ENCODE results near the gene ROCK1. TPM values are rescaled to one million over a fixed set of nuclear protein-coding genes. Genes with fewer than 3 reads are reported as not detected.

Gene ROCK1
- total RNA-seq, 1 experiment from 2014 or later = 13.8 TPM

DNA sequence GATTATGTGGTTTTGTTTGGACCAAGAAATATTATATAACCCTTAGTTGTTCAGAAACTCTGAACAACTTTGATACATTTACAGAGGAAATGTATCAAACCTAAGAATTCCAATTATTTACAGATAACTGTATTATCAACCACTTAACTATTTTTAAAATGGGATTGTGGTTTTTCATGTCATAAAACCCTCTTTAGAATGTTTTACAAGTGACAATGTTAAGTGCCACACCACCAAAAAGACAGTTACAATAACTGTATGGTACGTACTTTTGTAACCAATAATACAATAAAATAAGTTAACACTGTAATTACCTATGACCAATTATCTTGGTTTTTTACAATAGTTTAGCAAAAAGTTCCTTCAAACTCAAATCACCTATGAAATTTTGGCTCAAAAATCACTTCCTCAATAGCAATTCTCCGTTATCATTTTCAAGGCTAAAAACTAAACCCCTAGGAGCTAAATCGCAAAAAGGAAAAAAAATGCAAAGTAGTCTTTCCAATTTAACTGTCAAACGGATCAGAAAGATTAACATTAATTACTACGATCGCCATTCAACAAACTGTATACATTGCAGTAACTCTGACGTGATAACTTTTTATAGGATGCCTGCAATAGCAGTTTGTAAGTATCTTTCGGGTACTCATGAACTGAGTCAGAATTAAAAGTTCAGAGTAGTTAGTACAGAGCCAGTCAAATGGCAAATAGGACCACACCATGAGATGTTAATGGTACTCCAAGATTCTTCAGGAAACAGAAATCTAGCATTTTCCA lies 1.5 kb downstream of the ROCK1 start:
- DNase-seq (ENCODE audit: low read depth) = no peak

DNA sequence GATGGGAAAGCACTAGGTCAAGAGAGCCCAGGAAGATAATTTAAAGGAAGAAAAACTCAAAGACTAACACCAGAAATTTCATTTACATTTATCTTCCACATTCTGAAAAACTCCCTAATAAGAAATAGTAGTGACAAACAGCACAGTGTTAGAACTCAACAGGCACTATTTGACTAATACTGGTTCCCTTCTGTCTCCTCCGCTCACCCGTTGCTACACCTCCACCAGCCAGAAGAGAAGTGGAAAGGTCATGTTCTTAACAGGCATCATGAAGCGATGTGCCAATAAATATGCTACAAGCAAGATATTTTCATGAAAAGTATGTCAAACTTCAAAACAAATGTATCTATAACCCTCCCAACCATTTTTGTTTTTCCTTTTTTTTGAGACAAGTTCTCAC lies 5.7 kb downstream of the ROCK1 start:
- no peak for DNase-seq (ENCODE audit: low read depth)

DNA sequence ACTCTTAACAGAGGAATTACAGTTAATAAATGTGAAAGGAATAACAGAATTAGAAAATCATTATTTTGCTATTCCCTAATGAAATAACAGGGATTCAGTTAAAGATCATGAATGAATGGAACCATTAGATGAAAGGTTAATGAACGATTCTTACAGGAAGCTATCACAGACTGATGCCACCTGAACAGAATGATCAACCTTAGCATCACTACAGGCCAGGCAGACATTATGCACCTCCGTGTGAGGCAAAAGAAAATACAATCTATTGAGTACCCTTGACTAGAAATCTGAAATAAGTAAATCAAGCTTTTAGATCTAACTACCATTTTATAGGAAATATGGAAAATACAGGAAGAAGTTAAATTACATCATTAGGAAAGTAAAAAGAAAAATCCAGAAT lies 10.4 kb downstream of the ROCK1 start:
- no peak for DNase-seq (ENCODE audit: low read depth)

- no peak for DNase-seq (ENCODE audit: low read depth)
Observed at GRCh38 chr18:21100678-21101077, 10.9 kb downstream of the ROCK1 start.

- DNase-seq (ENCODE audit: low read depth) = no peak
Observed at GRCh38 chr18:21100146-21100545, 11.5 kb downstream of the ROCK1 start.

- no peak for DNase-seq (ENCODE audit: low read depth)
Observed at GRCh38 chr18:21099442-21099841, 12.2 kb downstream of the ROCK1 start.

GRCh38 chr18:21096760-21097159 lies 14.9 kb downstream of the ROCK1 start:
- no peak for DNase-seq (ENCODE audit: low read depth)

DNA sequence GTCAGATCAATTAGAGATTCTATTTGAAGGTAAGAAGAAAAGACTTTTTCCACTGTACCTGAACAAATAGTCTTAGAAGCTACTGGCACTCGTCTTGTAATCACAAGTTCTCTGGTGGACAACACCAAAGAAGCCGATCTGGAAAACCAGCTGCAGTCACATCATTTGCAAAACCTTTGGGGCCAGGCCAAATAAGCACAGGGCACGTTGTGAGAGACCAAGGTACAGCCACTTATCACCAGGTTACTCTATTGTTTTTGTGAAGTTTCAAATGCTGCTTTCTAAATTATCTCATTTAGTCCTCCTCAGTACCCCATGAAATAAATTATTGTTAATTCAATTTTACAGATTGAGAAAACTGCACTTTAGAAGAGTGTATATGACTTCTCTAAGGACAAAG lies 18.5 kb downstream of the ROCK1 start:
- no peak for DNase-seq (ENCODE audit: low read depth)

- DNase-seq (ENCODE audit: low read depth) = no peak
Observed at GRCh38 chr18:21090680-21091079, 20.9 kb downstream of the ROCK1 start.

DNA sequence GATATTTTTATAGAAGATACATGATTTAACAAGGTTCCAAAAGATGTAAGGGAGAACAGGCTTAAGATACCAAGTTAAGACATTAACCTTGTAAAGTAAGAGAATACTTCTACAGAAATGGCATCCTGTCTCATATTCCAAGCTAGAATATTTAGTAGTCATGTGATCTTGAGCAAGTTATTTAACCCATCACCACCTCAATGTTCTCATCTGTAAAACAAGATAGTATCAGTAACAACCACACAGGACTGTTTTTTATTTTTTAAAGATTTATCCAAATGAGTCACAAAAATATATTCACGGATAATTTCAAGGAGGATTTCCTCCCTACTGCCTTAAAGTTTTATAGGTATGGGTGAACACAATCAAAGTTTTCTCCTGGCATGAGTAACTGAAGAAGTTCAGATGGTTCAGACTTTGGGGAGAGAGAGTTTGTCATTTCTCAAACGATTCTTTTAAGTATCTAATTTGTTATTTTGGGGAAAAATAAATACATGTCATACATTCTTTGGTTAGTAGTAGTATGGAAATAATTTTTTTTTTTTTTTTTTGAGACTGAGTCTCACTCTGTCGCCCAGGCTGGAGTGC lies 25.9 kb downstream of the ROCK1 start:
- DNase-seq (ENCODE audit: low read depth) = no peak

- no peak for DNase-seq (ENCODE audit: low read depth)
Observed at GRCh38 chr18:21084511-21085078, 27.0 kb downstream of the ROCK1 start.

- no peak for DNase-seq (ENCODE audit: low read depth)
Observed at GRCh38 chr18:21083017-21083416, 28.6 kb downstream of the ROCK1 start.

- no peak for DNase-seq (ENCODE audit: low read depth)
Observed at GRCh38 chr18:21081426-21081825, 30.2 kb downstream of the ROCK1 start.

GRCh38 chr18:21080576-21080975 lies 31.0 kb downstream of the ROCK1 start:
- DNase-seq (ENCODE audit: low read depth) = no peak

GRCh38 chr18:21074336-21075323 lies 37.0 kb downstream of the ROCK1 start:
- no peak for DNase-seq (ENCODE audit: low read depth)

DNA sequence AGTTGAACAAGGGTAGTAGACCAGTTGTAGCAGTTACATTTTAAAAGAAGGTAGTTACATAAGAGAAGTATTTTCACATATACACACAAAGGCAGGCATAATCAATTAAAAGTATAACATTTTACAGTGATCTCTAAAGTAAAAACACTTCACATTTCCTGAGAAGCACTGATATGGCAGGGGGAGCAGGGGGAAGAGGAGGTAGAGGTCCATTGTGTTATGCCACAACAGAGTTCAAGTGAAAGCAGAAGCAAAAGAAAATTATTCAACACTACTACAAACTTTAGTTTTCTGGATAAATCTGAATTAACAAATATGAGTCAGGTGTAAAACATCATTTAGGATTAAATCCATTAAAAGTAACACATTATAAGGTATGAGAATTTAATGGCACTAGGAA lies 38.4 kb downstream of the ROCK1 start:
- no peak for DNase-seq (ENCODE audit: low read depth)

- DNase-seq (ENCODE audit: low read depth) = no peak
Observed at GRCh38 chr18:21071071-21071470, 40.5 kb downstream of the ROCK1 start.

DNA sequence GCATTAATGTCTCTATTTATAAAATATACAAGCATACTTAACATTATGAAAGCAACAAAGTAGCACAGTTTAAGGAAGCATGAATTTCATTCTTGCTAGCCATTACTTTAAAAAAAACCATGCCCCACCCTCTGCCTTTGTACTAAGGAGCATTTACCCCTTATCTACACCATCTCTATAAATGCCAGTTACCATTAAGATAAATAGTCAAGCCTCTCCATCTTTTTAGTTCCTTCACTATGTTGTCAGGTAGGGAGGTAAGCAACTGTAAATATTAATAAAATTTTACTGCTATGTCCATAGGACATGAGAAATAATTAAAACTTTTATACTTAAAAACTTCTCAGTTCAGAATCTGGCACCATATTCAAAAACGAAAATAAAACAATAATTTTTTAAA lies 42.1 kb downstream of the ROCK1 start:
- DNase-seq (ENCODE audit: low read depth) = no peak

DNA sequence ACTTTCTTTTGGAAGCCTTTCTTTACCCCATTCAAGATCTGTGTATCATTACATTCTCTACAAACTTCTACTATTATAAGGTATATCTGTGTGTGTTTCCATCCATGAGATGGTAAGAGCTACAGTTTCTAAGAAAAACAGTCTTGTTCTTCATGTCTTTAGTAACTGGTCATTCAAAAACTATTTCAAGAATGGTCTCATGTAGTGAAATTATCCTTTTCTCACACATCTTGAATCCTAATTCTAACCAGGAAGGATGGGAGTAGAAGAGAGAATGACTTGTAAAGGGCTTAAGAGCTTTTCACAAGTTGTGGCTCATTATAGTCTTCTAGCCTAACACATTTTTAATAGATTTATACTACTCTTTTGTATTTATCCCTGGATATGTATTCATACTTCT lies 47.3 kb downstream of the ROCK1 start:
- no peak for DNase-seq (ENCODE audit: low read depth)

DNA sequence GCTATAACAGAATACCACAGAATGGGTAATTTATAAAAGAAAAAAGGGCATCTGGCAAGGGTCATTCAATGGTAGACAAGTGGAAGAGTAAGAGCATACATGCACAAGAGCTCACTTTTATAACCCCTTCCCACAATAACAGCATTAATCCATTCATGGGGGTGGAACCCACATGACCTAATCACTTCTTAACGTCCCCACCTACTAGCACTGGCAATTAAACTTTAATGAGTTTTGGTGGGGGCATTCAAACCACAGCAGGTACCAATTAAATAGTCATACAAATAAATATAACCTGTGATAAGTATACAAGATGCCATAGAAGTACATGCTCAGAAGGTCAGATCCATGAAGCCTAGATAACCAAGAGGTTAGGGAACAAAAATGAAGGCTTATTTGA lies 48.6 kb downstream of the ROCK1 start:
- no peak for DNase-seq (ENCODE audit: low read depth)

DNA sequence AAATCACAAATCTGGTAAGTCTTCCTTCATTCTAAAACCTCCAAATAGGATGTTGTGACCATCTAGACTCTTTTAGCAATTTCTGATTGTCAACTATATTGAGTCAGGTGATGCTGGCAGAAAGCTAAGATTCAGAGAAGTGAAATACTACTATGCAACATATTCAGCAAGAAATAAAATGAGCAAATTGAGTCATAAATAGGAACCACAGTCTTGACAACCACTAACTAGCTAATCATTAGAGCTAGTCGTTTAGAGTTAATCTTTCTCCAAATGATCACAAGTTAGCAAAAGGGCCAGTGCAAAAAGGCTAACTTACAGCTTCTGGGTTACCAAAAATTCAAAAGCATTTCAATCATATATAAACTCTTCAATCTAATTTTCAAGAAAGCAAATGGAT lies 54.5 kb downstream of the ROCK1 start:
- no peak for DNase-seq (ENCODE audit: low read depth)

- no peak for DNase-seq (ENCODE audit: low read depth)
Observed at GRCh38 chr18:21056545-21056944, 55.1 kb downstream of the ROCK1 start.
